ENCODE measurements around the gene CD300A. TPM values are rescaled to one million over a fixed set of nuclear protein-coding genes. Genes with fewer than 3 reads are reported as not detected.

Gene CD300A
- total and polyA plus RNA-seq, 2 donors (not counting 3 experiments of a cell fraction or from before 2014, with no cell fraction given), result not detected

GRCh38 chr17:74529243-74529642 lies 62.8 kb downstream of the CD300A start:
- Histone ChIP-seq H3K27ac (ENCODE audit: insufficient read depth, low read depth, low read length) (no peak overlapping the region), H3K9me3 (replicated peaks; ENCODE audit: control insufficient read depth, insufficient read depth, low read length) (no peaks in the 10 kb centered on the region), H3K4me1 (ENCODE audit: control insufficient read depth, extremely low read depth, insufficient read depth, low read length) (no peaks in the 10 kb centered on the region), H3K9ac (replicated peaks; ENCODE audit: extremely low read depth, insufficient read depth, low read length) (no peak overlapping the region), H3K27me3 (ENCODE audit: control insufficient read depth in 2 of 2, insufficient read depth in 2 of 2, low read length in 2 of 2) (no peaks in the 10 kb centered on the region), H3K4me2 (ENCODE audit: insufficient read depth, low read length) (no peak overlapping the region), H3K79me2 (ENCODE audit: control insufficient read depth, insufficient read depth, low read length) (no peaks in the 10 kb centered on the region), H2AFZ (ENCODE audit: low read depth, low read length) (no peak overlapping the region), H3K4me3 (replicated peaks in 1 of 3; ENCODE audit: insufficient read depth in 1 of 3, low read depth in 1 of 3, low read length in 3 of 3) (no peak overlapping the region), H3K9me1 (replicated peaks; ENCODE audit: control insufficient read depth, extremely low read depth, insufficient read depth, low read length) (no peaks in the 10 kb centered on the region), H4K20me1 (replicated peaks; ENCODE audit: control insufficient read depth, extremely low read depth, insufficient read depth, low read length) (no peaks in the 10 kb centered on the region), H3K36me3 (ENCODE audit: control insufficient read depth in 2 of 2, extremely low read depth in 1 of 2, insufficient read depth in 2 of 2, low read length in 2 of 2) (no peaks in the 10 kb centered on the region)
- BruUV-seq (replicated peaks), result no TSS peak
- POLR2A ChIA-PET, result no interaction called here
- DNase-seq (ENCODE audit: low read depth, low spot score) (no peak), FAIRE-seq (no peak)
- no peak for TF ChIP-seq MYC (IDR thresholded peaks at IDR 0.05; ENCODE audit: low read depth, low read length)
- TF ChIP-seq, protein P1, sequence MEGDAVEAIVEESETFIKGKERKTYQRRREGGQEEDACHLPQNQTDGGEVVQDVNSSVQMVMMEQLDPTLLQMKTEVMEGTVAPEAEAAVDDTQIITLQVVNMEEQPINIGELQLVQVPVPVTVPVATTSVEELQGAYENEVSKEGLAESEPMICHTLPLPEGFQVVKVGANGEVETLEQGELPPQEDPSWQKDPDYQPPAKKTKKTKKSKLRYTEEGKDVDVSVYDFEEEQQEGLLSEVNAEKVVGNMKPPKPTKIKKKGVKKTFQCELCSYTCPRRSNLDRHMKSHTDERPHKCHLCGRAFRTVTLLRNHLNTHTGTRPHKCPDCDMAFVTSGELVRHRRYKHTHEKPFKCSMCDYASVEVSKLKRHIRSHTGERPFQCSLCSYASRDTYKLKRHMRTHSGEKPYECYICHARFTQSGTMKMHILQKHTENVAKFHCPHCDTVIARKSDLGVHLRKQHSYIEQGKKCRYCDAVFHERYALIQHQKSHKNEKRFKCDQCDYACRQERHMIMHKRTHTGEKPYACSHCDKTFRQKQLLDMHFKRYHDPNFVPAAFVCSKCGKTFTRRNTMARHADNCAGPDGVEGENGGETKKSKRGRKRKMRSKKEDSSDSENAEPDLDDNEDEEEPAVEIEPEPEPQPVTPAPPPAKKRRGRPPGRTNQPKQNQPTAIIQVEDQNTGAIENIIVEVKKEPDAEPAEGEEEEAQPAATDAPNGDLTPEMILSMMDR (IDR thresholded peaks at IDR 0.05; ENCODE audit: extremely low read depth in 1 of 2, insufficient read depth in 1 of 2, low read depth in 1 of 2, low read length in 2 of 2), result no peak
- no peak for TF ChIP-seq JUN (IDR thresholded peaks at IDR 0.05; ENCODE audit: borderline replicate concordance, insufficient read depth, insufficient read length, low read depth)
- no peak for TF ChIP-seq GATA2 (IDR thresholded peaks at IDR 0.05; ENCODE audit: insufficient read depth, insufficient read length, low read depth, low read length)
- TF ChIP-seq MAX (IDR thresholded peaks at IDR 0.05; ENCODE audit: insufficient read depth, insufficient read length), result no peak
- no peak for TF ChIP-seq FOS (IDR thresholded peaks at IDR 0.05; ENCODE audit: borderline replicate concordance, insufficient read depth, low read length)
- TF ChIP-seq EZH2 (IDR thresholded peaks at IDR 0.05; ENCODE audit: borderline replicate concordance, low read depth, low read length, severe bottlenecking), result no peak
- TF ChIP-seq POLR2AphosphoS5 (IDR thresholded peaks at IDR 0.05; ENCODE audit: insufficient read depth, low read depth, low read length), result no peak
- no peak for TF ChIP-seq POLR2A (IDR thresholded peaks at IDR 0.05; ENCODE audit: low read depth, low read length)
- CTCF ChIA-PET, result no interaction called here
- intact Hi-C loops (cut with micrococcal nuclease), result no loop called here
- dilution Hi-C loops (cut with MboI; ENCODE audit: extremely low pct_ligation_motif_present, low sequenced_read_pairs), result no loop called here

Measured in endothelial cell of umbilical vein (primary cell).